H9 (cell line): Measurements from ENCODE around the gene ZBP1. TPM values are rescaled to one million over a fixed set of nuclear protein-coding genes. Genes with fewer than 3 reads are reported as not detected.

Source experiments
- DNase-seq: peaks from one replicate; pipeline ENCODE4 v3.0.0-alpha.2; 2017
- H2AFZ ChIP-seq: one replicate; pipeline ENCODE4 v1.6.1; 2013; ENCODE audit warnings: mild to moderate bottlenecking, low read length, control low read depth, moderate library complexity
- H2AK5ac ChIP-seq: 2 replicates; pipeline ENCODE4 v1.6.1; 2013; ENCODE audit warnings: low read length, control low read depth, mixed read lengths; ENCODE audit not compliant: insufficient read length
- H2BK120ac ChIP-seq: one replicate; pipeline ENCODE4 v1.6.1; 2013; ENCODE audit warnings: low read depth, mild to moderate bottlenecking, low read length, control low read depth, inconsistent platforms; ENCODE audit not compliant: poor library complexity, severe bottlenecking
- H2BK12ac ChIP-seq: 2 replicates; pipeline ENCODE4 v1.6.1; 2013; ENCODE audit warnings: low read length, control low read depth, mixed read lengths, low read depth; ENCODE audit not compliant: insufficient read length
- H2BK15ac ChIP-seq: 2 replicates; pipeline ENCODE4 v1.6.1; 2013; ENCODE audit warnings: low read depth, low read length, control low read depth
- H2BK20ac ChIP-seq: one replicate; pipeline ENCODE4 v1.6.1; 2013; ENCODE audit warnings: low read depth, mild to moderate bottlenecking, low read length, control low read depth, inconsistent platforms; ENCODE audit not compliant: poor library complexity, severe bottlenecking
- H2BK5ac ChIP-seq: 2 replicates; pipeline ENCODE4 v1.6.1; 2013; ENCODE audit warnings: low read length, control low read depth, mixed read lengths; ENCODE audit not compliant: insufficient read length
- H3K14ac ChIP-seq: 2 replicates; pipeline ENCODE4 v1.6.1; 2013; ENCODE audit warnings: low read length, control low read depth; ENCODE audit not compliant: insufficient read depth
- H3K18ac ChIP-seq: 2 replicates; pipeline ENCODE4 v1.6.1; 2013; ENCODE audit warnings: low read depth, mild to moderate bottlenecking, mixed read lengths, low read length, control low read depth; ENCODE audit not compliant: insufficient read length
- H3K23ac ChIP-seq: 2 replicates; pipeline ENCODE4 v1.6.1; 2013; ENCODE audit warnings: low read length, control low read depth, mixed read lengths, low read depth; ENCODE audit not compliant: insufficient read length
- H3K23me2 ChIP-seq: 2 replicates; pipeline ENCODE4 v1.6.1; 2013; ENCODE audit warnings: low read depth, mild to moderate bottlenecking, mixed read lengths, low read length, control low read depth; ENCODE audit not compliant: insufficient read length, poor library complexity, severe bottlenecking
- H3K27ac ChIP-seq: 2 replicates; pipeline ENCODE4 v1.5.1; 2013; ENCODE audit warnings: low read length, control low read depth, mixed read lengths, low read depth; ENCODE audit not compliant: insufficient read length
- H3K27me3 ChIP-seq: 2 replicates; pipeline ENCODE4 v1.6.1; 2013; ENCODE audit warnings: low read length, control low read depth, inconsistent platforms; ENCODE audit not compliant: insufficient read depth
- H3K4ac ChIP-seq: 2 replicates; pipeline ENCODE4 v1.6.1; 2013; ENCODE audit warnings: low read depth, mild to moderate bottlenecking, control low read depth, inconsistent platforms, low read length, moderate library complexity
- H3K4me1 ChIP-seq: 2 replicates; pipeline ENCODE4 v1.6.1; 2013; ENCODE audit warnings: low read length, control low read depth, inconsistent platforms; ENCODE audit not compliant: insufficient read depth
- H3K4me2 ChIP-seq: 2 replicates; pipeline ENCODE4 v1.6.1; 2013; ENCODE audit warnings: low read length, control low read depth, mixed read lengths; ENCODE audit not compliant: insufficient read length, insufficient read depth
- H3K56ac ChIP-seq: 2 replicates; pipeline ENCODE4 v1.6.1; 2013; ENCODE audit warnings: low read depth, mild to moderate bottlenecking, mixed read lengths, low read length, control low read depth; ENCODE audit not compliant: insufficient read length
- H3K79me1 ChIP-seq: 2 replicates; pipeline ENCODE4 v1.6.1; 2013; ENCODE audit warnings: low read depth, mild to moderate bottlenecking, moderate library complexity, low read length, control low read depth, inconsistent platforms; ENCODE audit not compliant: insufficient read depth, poor library complexity, severe bottlenecking
- H3K79me2 ChIP-seq: 2 replicates; pipeline ENCODE4 v1.6.1; 2013; ENCODE audit warnings: low read length, control low read depth, inconsistent platforms; ENCODE audit not compliant: insufficient read depth
- H3K9ac ChIP-seq: 2 replicates; pipeline ENCODE4 v1.6.1; 2013; ENCODE audit warnings: low read length, control low read depth, mixed read lengths; ENCODE audit not compliant: insufficient read length; ENCODE audit errors: extremely low read depth
- H3K9me3 ChIP-seq: one replicate; pipeline ENCODE4 v1.6.1; 2013; ENCODE audit warnings: low read depth, low read length, inconsistent platforms; ENCODE audit not compliant: control insufficient read depth
- H3T11ph ChIP-seq: one replicate; pipeline ENCODE4 v1.6.1; 2013; ENCODE audit warnings: mild to moderate bottlenecking, low read length, control low read depth, inconsistent platforms
- H4K20me1 ChIP-seq: one replicate; pipeline ENCODE4 v1.6.1; 2013; ENCODE audit not compliant: control insufficient read depth, insufficient read length, insufficient read depth
- H4K5ac ChIP-seq: 2 replicates; pipeline ENCODE4 v1.6.1; 2013; ENCODE audit warnings: low read depth, mild to moderate bottlenecking, mixed read lengths, low read length, control low read depth; ENCODE audit not compliant: insufficient read length
- H4K8ac ChIP-seq: replicated peaks from 2 replicates; pipeline ENCODE4 v1.6.1; 2013; ENCODE audit warnings: low read length, control low read depth, mixed read lengths, low read depth; ENCODE audit not compliant: insufficient read length
- H4K91ac ChIP-seq: 2 replicates; pipeline ENCODE4 v1.6.1; 2013; ENCODE audit warnings: low read depth, mild to moderate bottlenecking, moderate library complexity, mixed read lengths, low read length, control low read depth; ENCODE audit not compliant: insufficient read length
- H3K27ac Mint-ChIP-seq, 3 experiments: 2 replicates in 2 of 3; 3 replicates in 1 of 3; pipeline ENCODE4 v1.8.0; 2020 to 2021; ENCODE audit warnings: mixed read lengths in 3 of 3, mild to moderate bottlenecking in 1 of 3, moderate library complexity in 1 of 3
- H3K27me3 Mint-ChIP-seq: 2 replicates; pipeline ENCODE4 v1.8.0; 2021; ENCODE audit warnings: low read depth, mild to moderate bottlenecking, moderate library complexity, mixed read lengths
- H3K36me3 Mint-ChIP-seq, 3 experiments: 2 replicates in 2 of 3; 3 replicates in 1 of 3; pipeline ENCODE4 v1.8.0; 2020 to 2021; ENCODE audit warnings: low read depth in 3 of 3, mixed read lengths in 3 of 3; ENCODE audit not compliant: insufficient read depth in 1 of 3
- H3K4me1 Mint-ChIP-seq, 2 experiments: 2 replicates each; pipeline ENCODE4 v1.8.0; 2020; ENCODE audit warnings: mixed read lengths in 2 of 2
- H3K4me3 Mint-ChIP-seq, 2 experiments: 2 replicates in 1 of 2; 3 replicates in 1 of 2; pipeline ENCODE4 v1.8.0; 2020 to 2021; ENCODE audit warnings: mild to moderate bottlenecking in 2 of 2, mixed read lengths in 2 of 2, moderate library complexity in 1 of 2
- H3K9me3 Mint-ChIP-seq, 2 experiments: 2 replicates in 1 of 2; 3 replicates in 1 of 2; pipeline ENCODE4 v1.8.0; 2020; ENCODE audit warnings: mild to moderate bottlenecking in 2 of 2, mixed read lengths in 2 of 2, moderate library complexity in 1 of 2
- CTCF ChIP-seq: fragments of 200-600 bp; sonication (generic); conservative IDR thresholded peaks from 3 replicates; pipeline ENCODE4 v1.8.0; 2021; ENCODE audit warnings: antibody characterized with exemption, mild to moderate bottlenecking
- WGBS: extraction: QIAGEN DNeasy Blood & Tissue Kit; methylation state at CpG from one replicate; pipeline ENCODE4 v1.1.7; 2013; ENCODE audit warnings: missing lambda C conversion rate, low lambda C conversion rate, mixed read lengths; ENCODE audit not compliant: insufficient read length; ENCODE audit errors: extremely low coverage; 5-methylcytosine and 5-hydroxymethylcytosine counted together
- total RNA-seq: library from RNA; stranded (reverse); gene quantifications from 2 replicates; pipeline ENCODE4 v1.2.1, GENCODE V29; 2021

The ZBP1 gene
- total RNA-seq, 1 experiment from 2014 or later: not detected

GRCh38 chr20:57564180-57564802, 55.9 kb downstream of the ZBP1 start:
- no CpG with 5 or more reads among the region's 14 CpGs for WGBS
- Histone ChIP-seq H2BK5ac (no peak overlapping the region), H3K79me2 (no peaks in the 10 kb centered on the region), H3K4ac (no peak overlapping the region), H4K20me1 (no peaks in the 10 kb centered on the region), H2BK15ac (no peak overlapping the region), H3K56ac (no peak overlapping the region), H3K27ac (no peak overlapping the region), H2BK20ac (no peak overlapping the region), H3K4me1 (no peaks in the 10 kb centered on the region), H3K14ac (no peak overlapping the region), H3T11ph (no peak overlapping the region), H2AK5ac (no peak overlapping the region), H2BK12ac (no peak overlapping the region), H4K8ac (no peak overlapping the region), H4K5ac (no peak overlapping the region), H3K4me2 (no peak overlapping the region), H2AFZ (no peak overlapping the region), H3K23ac (no peak overlapping the region), H3K9me3 (no peaks in the 10 kb centered on the region), H2BK120ac (no peak overlapping the region), H3K9ac (no peak overlapping the region), H3K27me3 (no peaks in the 10 kb centered on the region), H4K91ac (no peak overlapping the region), H3K79me1 (no peaks in the 10 kb centered on the region), H3K18ac (no peak overlapping the region), H3K23me2 (no peaks in the 10 kb centered on the region)
- no peak for TF ChIP-seq CTCF
- H3K36me3 Mint-ChIP-seq: no peaks in the 10 kb centered on the region
- DNase-seq: no peak
- H3K27ac Mint-ChIP-seq: no peak overlapping the region
- H3K27me3 Mint-ChIP-seq: peaks cover 13% of the 10 kb centered on the region
- no peaks in the 10 kb centered on the region for H3K4me1 Mint-ChIP-seq
- no peaks in the 10 kb centered on the region for H3K9me3 Mint-ChIP-seq
- no peak overlapping the region for H3K4me3 Mint-ChIP-seq
